Loucy (cell line): ENCODE results near the gene PHLDB2.

Experiments
- H2AFZ ChIP-seq: fragments of 200-600 bp; sonication (generic); 2 replicates; pipeline ENCODE4 v1.6.0; 2016; ENCODE audit warnings: antibody characterized with exemption, mild to moderate bottlenecking, low read length, moderate library complexity
- H3F3A ChIP-seq: fragments of 200-600 bp; 2 replicates; pipeline ENCODE4 v1.6.0; 2016; ENCODE audit warnings: antibody characterized with exemption, low read depth, mild to moderate bottlenecking
- H3K27me3 ChIP-seq: fragments of 200-600 bp; sonication (generic); 2 replicates; pipeline ENCODE4 v1.6.1; 2014; ENCODE audit warnings: low read length, mild to moderate bottlenecking; ENCODE audit not compliant: insufficient read depth, poor library complexity, severe bottlenecking
- H3K36me3 ChIP-seq: fragments of 200-600 bp; sonication (generic); 2 replicates; pipeline ENCODE4 v1.6.1; 2016; ENCODE audit warnings: low read length; ENCODE audit not compliant: insufficient read depth
- H3K4me1 ChIP-seq: fragments of 200-600 bp; sonication (generic); 2 replicates; pipeline ENCODE4 v1.5.1; 2014; ENCODE audit warnings: low read length, mild to moderate bottlenecking; ENCODE audit not compliant: insufficient read depth, poor library complexity, severe bottlenecking
- H3K4me2 ChIP-seq: fragments of 200-600 bp; sonication (generic); 2 replicates; pipeline ENCODE4 v1.6.0; 2014; ENCODE audit warnings: antibody characterized with exemption, low read length, low read depth, mild to moderate bottlenecking; ENCODE audit not compliant: poor library complexity, severe bottlenecking
- H3K4me3 ChIP-seq: fragments of 200-600 bp; sonication (generic); 2 replicates; pipeline ENCODE4 v1.5.1; 2014; ENCODE audit warnings: low read length, mild to moderate bottlenecking, mixed read lengths; ENCODE audit not compliant: poor library complexity, severe bottlenecking
- H3K79me2 ChIP-seq: fragments of 200-600 bp; sonication (generic); 2 replicates; pipeline ENCODE4 v1.6.1; 2014; ENCODE audit warnings: low read length; ENCODE audit not compliant: insufficient read depth
- H3K9ac ChIP-seq: fragments of 200-600 bp; sonication (generic); 2 replicates; pipeline ENCODE4 v1.6.0; 2014; ENCODE audit warnings: mild to moderate bottlenecking, low read depth, low read length, moderate library complexity; ENCODE audit not compliant: poor library complexity, severe bottlenecking
- H3K9me2 ChIP-seq: fragments of 200-600 bp; sonication (generic); replicated peaks from 2 replicates; pipeline ENCODE4 v1.6.1; 2016; ENCODE audit warnings: low read depth, low read length, mixed read lengths
- H3K9me3 ChIP-seq: fragments of 200-600 bp; sonication (generic); 2 replicates; pipeline ENCODE4 v1.6.1; 2014; ENCODE audit warnings: mild to moderate bottlenecking, antibody characterized with exemption, low read length, low read depth; ENCODE audit not compliant: insufficient read depth
- H4K20me1 ChIP-seq: fragments of 200-600 bp; sonication (generic); 2 replicates; pipeline ENCODE4 v1.6.0; 2014; ENCODE audit warnings: antibody characterized with exemption, low read length, mild to moderate bottlenecking; ENCODE audit not compliant: insufficient read depth, poor library complexity, severe bottlenecking
- EZH2phosphoT487 ChIP-seq: fragments of 200-600 bp; IDR thresholded peaks from 2 replicates; pipeline ENCODE4 v1.6.1; 2018; ENCODE audit warnings: antibody characterized with exemption, mild to moderate bottlenecking, moderate library complexity, borderline replicate concordance
- TF ChIP-seq, protein P1 (sequence below): fragments of 200-600 bp; sonication (generic); conservative IDR thresholded peaks from 2 replicates; pipeline ENCODE4 v1.5.1; 2014; ENCODE audit warnings: mild to moderate bottlenecking, antibody characterized with exemption, low read length

PHLDB2 gene

DNA sequence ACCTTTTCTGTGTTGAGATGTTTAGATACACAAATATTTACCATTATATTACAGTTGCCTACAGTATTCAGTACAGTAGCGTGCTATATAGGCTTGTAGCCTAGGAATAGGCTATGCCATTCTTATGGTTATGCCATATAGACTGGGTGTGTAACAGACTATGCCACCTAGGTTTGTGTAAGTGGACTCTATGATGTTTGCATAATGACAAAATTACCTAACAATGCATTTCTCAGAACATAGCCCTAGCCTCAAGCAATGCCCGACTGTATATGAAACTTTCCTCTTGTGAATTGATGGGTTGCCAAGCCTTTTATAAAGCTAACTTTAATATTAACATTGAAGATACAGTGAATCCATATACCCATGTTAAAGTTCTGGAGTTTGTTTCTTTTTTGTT lies 10.3 kb upstream of the PHLDB2 start:
- Histone ChIP-seq H3K9me3 (no peaks in the 10 kb centered on the region), H3K79me2 (no peaks in the 10 kb centered on the region), H3K9me2 (no peaks in the 10 kb centered on the region), H3F3A (peaks cover 3% of the 10 kb centered on the region; the same call in 1 of the 2 replicates), H3K9ac (no peak overlapping the region), H3K36me3 (no peaks in the 10 kb centered on the region), H3K4me2 (no peak overlapping the region), H3K27me3 (peaks cover 65% of the 10 kb centered on the region), H3K4me1 (peaks cover 19% of the 10 kb centered on the region), H2AFZ (no peak overlapping the region), H3K4me3 (no peak overlapping the region), H4K20me1 (no peaks in the 10 kb centered on the region)
- TF ChIP-seq, protein P1, sequence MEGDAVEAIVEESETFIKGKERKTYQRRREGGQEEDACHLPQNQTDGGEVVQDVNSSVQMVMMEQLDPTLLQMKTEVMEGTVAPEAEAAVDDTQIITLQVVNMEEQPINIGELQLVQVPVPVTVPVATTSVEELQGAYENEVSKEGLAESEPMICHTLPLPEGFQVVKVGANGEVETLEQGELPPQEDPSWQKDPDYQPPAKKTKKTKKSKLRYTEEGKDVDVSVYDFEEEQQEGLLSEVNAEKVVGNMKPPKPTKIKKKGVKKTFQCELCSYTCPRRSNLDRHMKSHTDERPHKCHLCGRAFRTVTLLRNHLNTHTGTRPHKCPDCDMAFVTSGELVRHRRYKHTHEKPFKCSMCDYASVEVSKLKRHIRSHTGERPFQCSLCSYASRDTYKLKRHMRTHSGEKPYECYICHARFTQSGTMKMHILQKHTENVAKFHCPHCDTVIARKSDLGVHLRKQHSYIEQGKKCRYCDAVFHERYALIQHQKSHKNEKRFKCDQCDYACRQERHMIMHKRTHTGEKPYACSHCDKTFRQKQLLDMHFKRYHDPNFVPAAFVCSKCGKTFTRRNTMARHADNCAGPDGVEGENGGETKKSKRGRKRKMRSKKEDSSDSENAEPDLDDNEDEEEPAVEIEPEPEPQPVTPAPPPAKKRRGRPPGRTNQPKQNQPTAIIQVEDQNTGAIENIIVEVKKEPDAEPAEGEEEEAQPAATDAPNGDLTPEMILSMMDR = no peak
- no peak for TF ChIP-seq EZH2phosphoT487

DNA sequence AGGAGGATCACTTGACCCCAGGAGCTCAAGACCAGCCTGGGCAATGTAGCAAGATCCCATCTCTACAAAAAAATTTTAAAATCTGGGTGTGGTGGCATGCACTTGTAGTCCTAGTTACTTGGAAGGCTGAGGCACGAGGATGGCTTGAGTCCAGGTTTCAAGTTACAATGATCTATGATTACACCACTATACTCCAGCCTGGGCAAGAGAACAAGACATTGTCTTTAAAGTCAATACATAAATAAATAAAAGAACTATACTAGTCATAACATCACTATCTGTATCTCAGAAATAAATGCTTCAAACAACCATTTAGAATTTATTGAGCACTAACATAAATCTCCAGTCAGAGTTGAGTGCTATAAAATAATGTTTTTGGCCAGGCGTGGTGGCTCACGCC lies 8.5 kb upstream of the PHLDB2 start:
- Histone ChIP-seq H3K4me2 (no peak overlapping the region), H3K36me3 (no peaks in the 10 kb centered on the region), H3K9me2 (no peaks in the 10 kb centered on the region), H3K9ac (no peak overlapping the region), H3F3A (peaks cover 3% of the 10 kb centered on the region; the same call in 1 of the 2 replicates), H2AFZ (no peak overlapping the region), H3K9me3 (no peaks in the 10 kb centered on the region), H3K27me3 (peaks cover 65% of the 10 kb centered on the region), H3K4me1 (peaks cover 19% of the 10 kb centered on the region), H3K4me3 (no peak overlapping the region), H3K79me2 (no peaks in the 10 kb centered on the region), H4K20me1 (no peaks in the 10 kb centered on the region)
- TF ChIP-seq EZH2phosphoT487 = no peak

DNA sequence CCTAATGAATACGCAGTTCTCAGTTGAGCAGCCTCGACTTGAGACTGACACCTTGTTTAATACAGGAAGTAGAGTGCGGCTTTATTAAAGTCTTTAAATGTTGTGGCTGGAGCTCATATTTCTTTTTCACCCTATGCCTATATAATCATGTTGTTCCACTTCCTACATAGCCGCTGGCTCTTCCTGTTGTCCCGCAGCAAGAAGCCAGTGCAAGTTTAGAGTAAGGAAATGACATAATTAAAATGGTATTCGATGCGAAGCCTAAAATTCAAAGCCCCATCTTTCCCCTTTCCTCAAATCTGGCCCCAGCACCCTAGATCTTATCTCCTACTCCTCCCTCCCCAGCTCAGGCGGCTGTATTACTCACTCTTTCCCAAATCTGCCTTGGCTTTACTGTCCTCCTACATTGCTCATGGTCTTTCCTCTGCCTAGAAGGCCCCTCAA lies 7.5 kb upstream of the PHLDB2 start:
- no peaks in the 10 kb centered on the region for H3K9me2 ChIP-seq
- H3K4me1 ChIP-seq = peaks cover 19% of the 10 kb centered on the region
- H3K4me2 ChIP-seq = peak overlapping the region; percentile 51
- TF ChIP-seq, protein P1 = no peak
- peak; percentile 79; the same call in 1 of the 2 replicates for TF ChIP-seq EZH2phosphoT487
- H3F3A ChIP-seq = peaks cover 3% of the 10 kb centered on the region; the same call in 1 of the 2 replicates
- no peak overlapping the region for H3K9ac ChIP-seq
- H3K27me3 ChIP-seq = peaks cover 60% of the 10 kb centered on the region
- no peaks in the 10 kb centered on the region for H3K79me2 ChIP-seq
- H3K36me3 ChIP-seq = no peaks in the 10 kb centered on the region
- H3K4me3 ChIP-seq = peak overlapping the region; percentile 19
- H2AFZ ChIP-seq = no peak overlapping the region
- no peaks in the 10 kb centered on the region for H3K9me3 ChIP-seq
- no peaks in the 10 kb centered on the region for H4K20me1 ChIP-seq

DNA sequence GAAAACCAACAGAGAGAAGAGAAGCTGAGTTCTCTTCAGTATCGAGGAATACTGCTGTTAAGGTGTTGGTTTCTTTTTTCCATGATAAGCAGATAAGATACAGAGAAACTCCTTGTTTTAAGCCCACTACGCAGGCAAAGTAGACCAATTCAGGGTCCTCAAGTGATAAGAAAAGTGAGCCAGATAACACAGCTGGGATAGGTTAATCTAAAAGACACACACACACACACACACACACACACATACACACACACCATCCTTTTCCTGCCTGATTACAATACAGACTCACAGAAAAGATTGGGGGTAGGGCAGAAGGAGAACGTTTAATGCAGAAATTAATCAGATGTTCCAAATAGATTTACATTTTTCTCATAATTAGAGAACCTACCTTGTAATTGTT lies 6.5 kb upstream of the PHLDB2 start:
- peaks cover 19% of the 10 kb centered on the region for H3K4me1 ChIP-seq
- no peaks in the 10 kb centered on the region for H3K9me3 ChIP-seq
- H3K9ac ChIP-seq = no peak overlapping the region
- H4K20me1 ChIP-seq = no peaks in the 10 kb centered on the region
- H3K4me3 ChIP-seq = no peak overlapping the region
- no peak overlapping the region for H2AFZ ChIP-seq
- no peaks in the 10 kb centered on the region for H3K9me2 ChIP-seq
- H3K4me2 ChIP-seq = peak overlapping the region; percentile 40
- TF ChIP-seq EZH2phosphoT487 = no peak
- TF ChIP-seq, protein P1 = no peak
- peaks cover 3% of the 10 kb centered on the region; the same call in 1 of the 2 replicates for H3F3A ChIP-seq
- peaks cover 55% of the 10 kb centered on the region for H3K27me3 ChIP-seq
- H3K36me3 ChIP-seq = no peaks in the 10 kb centered on the region
- H3K79me2 ChIP-seq = no peaks in the 10 kb centered on the region
